WTC11 (cell line): Measurements from ENCODE around the gene MAGI2.
A peak's percentile ranks its signal among the peaks of the same experiment; 100 is the strongest.

Source experiments
- ATF3 ChIP-seq: sonication (generic); formaldehyde crosslinking; conservative IDR thresholded peaks from 2 replicates; pipeline ENCODE4 v1.8.1; 2022; ENCODE audit warnings: mild to moderate bottlenecking, missing genetic modification reagents
- CBFB ChIP-seq: sonication (generic); formaldehyde crosslinking; IDR thresholded peaks from 2 replicates; pipeline ENCODE4 v1.8.1; 2022; ENCODE audit warnings: mild to moderate bottlenecking, low read depth, missing genetic modification reagents
- CREM ChIP-seq: sonication (generic); formaldehyde crosslinking; IDR thresholded peaks from 2 replicates; pipeline ENCODE4 v1.8.1; 2022; ENCODE audit warnings: mild to moderate bottlenecking, missing genetic modification reagents, moderate library complexity
- CTCF ChIP-seq: fragments of 200-600 bp; IDR thresholded peaks from 2 replicates; pipeline ENCODE4 v1.8.0; 2022; ENCODE audit warnings: antibody characterized with exemption
- IRF2 ChIP-seq: sonication (generic); formaldehyde crosslinking; IDR thresholded peaks from 2 replicates; pipeline ENCODE4 v1.8.0; 2022; ENCODE audit warnings: low read depth, missing genetic modification reagents, borderline replicate concordance
- SMAD4 ChIP-seq: sonication (generic); formaldehyde crosslinking; IDR thresholded peaks from 2 replicates; pipeline ENCODE4 v1.8.0; 2022; ENCODE audit warnings: mild to moderate bottlenecking, missing genetic modification reagents
- SP1 ChIP-seq: sonication (generic); formaldehyde crosslinking; conservative IDR thresholded peaks from 2 replicates; pipeline ENCODE4 v1.8.1; 2022; ENCODE audit warnings: missing genetic modification reagents
- TEAD4 ChIP-seq: sonication (generic); formaldehyde crosslinking; IDR thresholded peaks from 2 replicates; pipeline ENCODE4 v1.8.0; 2022; ENCODE audit warnings: mild to moderate bottlenecking, missing genetic modification reagents
- ZNF232 ChIP-seq: sonication (generic); formaldehyde crosslinking; IDR thresholded peaks from 2 replicates; pipeline ENCODE4 v1.8.0; 2022; ENCODE audit warnings: mild to moderate bottlenecking, missing genetic modification reagents
- ZNF416 ChIP-seq: fragments of 250-450 bp; sonication (Bioruptor Pico); IDR thresholded peaks from 2 replicates; pipeline ENCODE4 v1.9.0; 2021; ENCODE audit warnings: mild to moderate bottlenecking, inconsistent platforms

GRCh38 chr7:79176859-79177477, 276.5 kb downstream of the MAGI2 start:
- no peak for TF ChIP-seq CBFB (CRISPR knock-in tag)
- TF ChIP-seq CTCF, result 0 out of 2 replicates have a peak, but pooled peaks have one; percentile 13
- TF ChIP-seq TEAD4, result no peak
- no peak for TF ChIP-seq SP1 (CRISPR knock-in tag)
- no peak for TF ChIP-seq SMAD4 (CRISPR knock-in tag)
- no peak for TF ChIP-seq IRF2 (CRISPR knock-in tag)
- no peak for TF ChIP-seq ZNF232 (CRISPR knock-in tag)
- TF ChIP-seq CREM, result no peak
- TF ChIP-seq ZNF416, result no peak
- no peak for TF ChIP-seq ATF3
